Natural killer cell (primary cell): ENCODE data around the gene SOX8. TPM values are rescaled to one million over a fixed set of nuclear protein-coding genes. Genes with fewer than 3 reads are reported as not detected.

Experiments used
- ATAC-seq, 3 donors: fragments of 150-1000 bp in 2 of 3; fragments of 200-7000 bp in 1 of 3; cut with Tn5 transposase; 1 replicate in 1 of 3; 2 replicates in 2 of 3; pipeline ENCODE4 v1.10.0; 2021; ENCODE audit warnings: mild to moderate bottlenecking in 2 of 3, moderate library complexity in 2 of 3
- DNase-seq, 2 donors: peaks; one replicate each; pipeline versions ENCODE4 v3.0.0 to v3.0.0-alpha.2; 2013 to 2021; ENCODE audit warnings: mixed read lengths in 1 of 2
- H3K27ac ChIP-seq: one replicate; pipeline ENCODE4 v1.5.1; 2013; ENCODE audit warnings: mild to moderate bottlenecking, low read length
- H3K27me3 ChIP-seq: one replicate; pipeline ENCODE4 v1.6.1; 2013; ENCODE audit warnings: low read length; ENCODE audit not compliant: control insufficient read depth, insufficient read depth
- H3K36me3 ChIP-seq: one replicate; pipeline ENCODE4 v1.6.1; 2013; ENCODE audit warnings: low read length; ENCODE audit not compliant: control insufficient read depth, insufficient read depth
- H3K4me1 ChIP-seq: one replicate; pipeline ENCODE4 v1.6.1; 2013; ENCODE audit warnings: low read length; ENCODE audit not compliant: control insufficient read depth, insufficient read depth
- H3K4me3 ChIP-seq: one replicate; pipeline ENCODE4 v1.5.1; 2013; ENCODE audit warnings: low read length
- H3K9me3 ChIP-seq: one replicate; pipeline ENCODE4 v1.6.1; 2013; ENCODE audit warnings: low read length; ENCODE audit not compliant: control insufficient read depth, insufficient read depth
- H3K27ac Mint-ChIP-seq, 2 donors: one replicate each; pipeline ENCODE4 v1.8.0; 2022; ENCODE audit warnings: mild to moderate bottlenecking in 2 of 2, mixed read lengths in 2 of 2, moderate library complexity in 1 of 2
- H3K27me3 Mint-ChIP-seq, 2 donors: one replicate each; pipeline ENCODE4 v1.8.0; 2022; ENCODE audit warnings: low read depth in 2 of 2, mixed read lengths in 2 of 2
- H3K36me3 Mint-ChIP-seq: one replicate; pipeline ENCODE4 v1.8.0; 2022; ENCODE audit warnings: mixed read lengths
- H3K4me1 Mint-ChIP-seq, 2 donors: one replicate each; pipeline ENCODE4 v1.8.0; 2022; ENCODE audit warnings: mixed read lengths in 2 of 2
- H3K4me3 Mint-ChIP-seq: one replicate; pipeline ENCODE4 v1.8.0; 2022; ENCODE audit warnings: mild to moderate bottlenecking, moderate library complexity, mixed read lengths
- H3K9me3 Mint-ChIP-seq, 2 donors: one replicate each; pipeline ENCODE4 v1.8.0; 2022; ENCODE audit warnings: mixed read lengths in 2 of 2
- CTCF ChIP-seq: fragments of 200-600 bp; IDR thresholded peaks from one replicate; pipeline ENCODE4 v1.8.0; 2022; ENCODE audit warnings: antibody characterized with exemption
- WGBS: methylation state at CpG from one replicate; pipeline ENCODE4 v1.1.7; 2013; ENCODE audit warnings: missing lambda C conversion rate; ENCODE audit not compliant: insufficient coverage; 5-methylcytosine and 5-hydroxymethylcytosine counted together
- intact Hi-C: fragments of 100-400 bp; cut with micrococcal nuclease; formaldehyde crosslinking; loops from one replicate; pipeline ENCODE4 v1.14.2; 2022
- total RNA-seq, 4 donors: library from RNA; stranded (reverse); fragments of 120-200 nt in 1 of 4; gene quantifications; one replicate each; pipeline versions ENCODE4 v1.2.3 to v1.2.4, GENCODE V29; 2013 to 2022

The SOX8 gene
- total RNA-seq, 3 donors from 2014 or later (not counting 1 experiment from before 2014, with no cell fraction given) = not detected

DNA sequence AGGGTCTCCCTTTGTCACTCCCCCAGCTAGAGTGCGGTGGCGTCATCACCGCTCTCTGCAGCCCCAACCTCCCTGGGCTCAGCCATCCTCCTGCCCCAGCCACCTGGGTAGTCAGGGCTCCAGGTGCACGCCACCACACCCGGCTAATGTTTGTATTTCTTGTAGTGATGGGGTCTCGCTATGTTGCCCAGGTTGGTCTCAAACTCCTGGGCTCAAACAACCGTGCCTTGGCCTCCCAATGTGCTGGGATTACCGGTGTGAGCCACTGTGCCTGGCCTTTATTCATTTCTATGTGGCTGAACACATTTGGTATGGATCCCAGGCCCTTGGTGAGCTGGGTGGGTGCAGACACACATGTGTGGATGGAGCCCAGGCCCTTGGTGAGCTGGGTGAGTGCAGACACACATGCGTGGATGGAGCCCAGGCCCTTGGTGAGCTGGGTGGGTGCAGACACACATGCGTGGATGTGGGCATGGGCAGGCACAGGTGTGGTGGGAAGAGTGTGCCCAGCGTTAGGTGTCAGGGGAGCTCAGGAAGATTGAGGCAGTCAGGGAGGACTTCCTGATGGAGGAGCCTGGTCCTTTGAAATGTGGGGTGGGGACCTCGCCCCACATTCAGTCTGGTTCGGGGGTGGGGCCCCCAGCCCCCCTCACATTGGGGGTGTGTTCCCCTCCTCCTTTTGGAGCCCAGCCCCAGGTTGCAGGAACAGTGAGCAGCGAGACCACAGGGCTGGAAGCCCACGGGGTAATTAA lies 37.1 kb downstream of the SOX8 start:
- no peaks in the 10 kb centered on the region for H3K27me3 Mint-ChIP-seq
- TF ChIP-seq CTCF = no peak
- no peak overlapping the region for H3K27ac Mint-ChIP-seq
- H3K36me3 Mint-ChIP-seq = no peaks in the 10 kb centered on the region
- no peaks in the 10 kb centered on the region for H3K4me1 Mint-ChIP-seq
- WGBS = 85% methylated on average over 15 of the region's 15 CpGs
- no peak overlapping the region for H3K4me3 ChIP-seq
- H3K27ac ChIP-seq = no peak overlapping the region
- H3K27me3 ChIP-seq = no peaks in the 10 kb centered on the region
- DNase-seq (no peak), ATAC-seq (no peak)
- no peaks in the 10 kb centered on the region for H3K4me1 ChIP-seq
- intact Hi-C loops = no loop called here
- no peak overlapping the region for H3K4me3 Mint-ChIP-seq
- H3K9me3 Mint-ChIP-seq = no peaks in the 10 kb centered on the region
- H3K36me3 ChIP-seq = no peaks in the 10 kb centered on the region
- H3K9me3 ChIP-seq = no peaks in the 10 kb centered on the region

GRCh38 chr16:1019231-1020090 lies 37.9 kb downstream of the SOX8 start:
- Histone ChIP-seq H3K27me3 (no peaks in the 10 kb centered on the region), H3K36me3 (no peaks in the 10 kb centered on the region), H3K4me1 (no peaks in the 10 kb centered on the region), H3K4me3 (no peak overlapping the region), H3K9me3 (no peaks in the 10 kb centered on the region), H3K27ac (no peak overlapping the region)
- 91% methylated on average over 66 of the region's 66 CpGs for WGBS
- intact Hi-C loops = no loop called here
- ATAC-seq (no peak), DNase-seq (no peak)
- no peaks in the 10 kb centered on the region for H3K4me1 Mint-ChIP-seq
- no peaks in the 10 kb centered on the region for H3K27me3 Mint-ChIP-seq
- H3K36me3 Mint-ChIP-seq = no peaks in the 10 kb centered on the region
- H3K9me3 Mint-ChIP-seq = no peaks in the 10 kb centered on the region
- no peak overlapping the region for H3K4me3 Mint-ChIP-seq
- no peak overlapping the region for H3K27ac Mint-ChIP-seq
- TF ChIP-seq CTCF = no peak

DNA sequence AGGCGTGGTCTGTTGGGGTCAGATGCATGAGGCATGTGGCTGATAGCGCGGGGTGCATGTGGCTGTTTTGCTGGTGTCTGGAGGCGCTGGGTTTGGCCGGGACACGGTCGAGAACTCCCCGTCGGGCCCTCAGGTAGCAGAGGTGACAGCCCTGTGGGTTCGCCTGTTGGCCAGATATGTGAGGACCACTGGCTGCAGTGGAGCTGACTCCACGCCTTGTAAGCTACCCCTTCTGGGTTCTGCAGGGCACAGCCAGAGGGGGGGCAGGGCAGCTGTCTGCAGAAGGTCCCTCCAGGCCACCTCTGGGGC lies 38.5 kb downstream of the SOX8 start:
- no peak overlapping the region for H3K27ac Mint-ChIP-seq
- H3K27me3 ChIP-seq = no peaks in the 10 kb centered on the region
- no peaks in the 10 kb centered on the region for H3K9me3 Mint-ChIP-seq
- DNase-seq (no peak), ATAC-seq (no peak)
- no peak for TF ChIP-seq CTCF
- no peaks in the 10 kb centered on the region for H3K4me1 Mint-ChIP-seq
- WGBS = 95% methylated on average over 11 of the region's 11 CpGs
- H3K4me3 Mint-ChIP-seq = no peak overlapping the region
- H3K4me1 ChIP-seq = no peaks in the 10 kb centered on the region
- no peaks in the 10 kb centered on the region for H3K36me3 Mint-ChIP-seq
- no peaks in the 10 kb centered on the region for H3K36me3 ChIP-seq
- no peaks in the 10 kb centered on the region for H3K9me3 ChIP-seq
- no peaks in the 10 kb centered on the region for H3K27me3 Mint-ChIP-seq
- intact Hi-C loops = no loop called here
- H3K27ac ChIP-seq = no peak overlapping the region
- no peak overlapping the region for H3K4me3 ChIP-seq
